Endothelial cell of umbilical vein (primary cell): ENCODE data around the gene PAPPA2. TPM values are rescaled to one million over a fixed set of nuclear protein-coding genes. Genes with fewer than 3 reads are reported as not detected.

Experiments used
- BruUV-seq: library from RNA; stranded (reverse); fragments of 400-500 nt; replicated peaks from 2 replicates; lab custom pipeline; 2021; lab: Mats Ljungman, UMichigan
- CTCF ChIA-PET: fragments of 300-600, 350-600 bp; sonication (Branson Sonifier 250); formaldehyde crosslinking; loops from one replicate; lab custom pipeline; 2021; ENCODE audit warnings: antibody characterized with exemption, inconsistent platforms; lab: Charles Lee
- POLR2A ChIA-PET: fragments of 300-600, 350-600 bp; sonication (Branson Sonifier 250); formaldehyde crosslinking; loops from one replicate; lab custom pipeline; 2021; ENCODE audit warnings: antibody characterized with exemption, inconsistent platforms; lab: Charles Lee
- DNase-seq: peaks from one replicate; pipeline ENCODE4 v3.0.0-alpha.2; 2011; ENCODE audit warnings: low read depth, low spot score
- FAIRE-seq: peaks from 2 replicates; lab custom pipeline; 2011; peaks lifted over from hg19 to GRCh38; lab: Jason Lieb, UNC
- H2AFZ ChIP-seq: 2 replicates; pipeline ENCODE4 v1.6.0; 2012; ENCODE audit warnings: low read depth, low read length, control low read depth, inconsistent platforms
- H3K27ac ChIP-seq: 2 replicates; pipeline ENCODE4 v1.5.1; 2011; ENCODE audit warnings: low read depth, mild to moderate bottlenecking, control low read depth, low read length, moderate library complexity; ENCODE audit not compliant: insufficient read depth
- H3K27me3 ChIP-seq, 2 experiments: 2 replicates each; pipeline versions ENCODE4 v1.6.0 to v1.6.1; 2011; ENCODE audit warnings: low read length in 2 of 2, mixed read lengths in 1 of 2; ENCODE audit not compliant: control insufficient read depth in 2 of 2, insufficient read depth in 2 of 2
- H3K36me3 ChIP-seq, 2 experiments: 2 replicates in 1 of 2; 3 replicates in 1 of 2; pipeline ENCODE4 v1.5.1; 2011; ENCODE audit warnings: low read length in 2 of 2, mild to moderate bottlenecking in 1 of 2, moderate library complexity in 1 of 2; ENCODE audit not compliant: control insufficient read depth in 2 of 2, insufficient read depth in 2 of 2; ENCODE audit errors: extremely low read depth in 1 of 2
- H3K4me1 ChIP-seq: 3 replicates; pipeline ENCODE4 v1.5.1; 2011; ENCODE audit warnings: mild to moderate bottlenecking, low read length; ENCODE audit not compliant: control insufficient read depth, insufficient read depth; ENCODE audit errors: extremely low read depth
- H3K4me2 ChIP-seq: 2 replicates; pipeline ENCODE4 v1.6.1; 2011; ENCODE audit warnings: low read length, control low read depth, mixed read lengths; ENCODE audit not compliant: insufficient read depth
- H3K4me3 ChIP-seq, 3 experiments: fragments of 200-600 bp in 1 of 3; sonication (generic), shearing (Covaris generic) in 1 of 3; replicated peaks in 1 of 3; 2 replicates each; pipeline ENCODE4 v1.5.1; 2011 to 2016; ENCODE audit warnings: control low read depth in 3 of 3, low read length in 3 of 3, mild to moderate bottlenecking in 2 of 3, inconsistent platforms in 1 of 3, low read depth in 1 of 3, moderate library complexity in 1 of 3; ENCODE audit not compliant: insufficient read depth in 1 of 3
- H3K79me2 ChIP-seq: 2 replicates; pipeline ENCODE4 v1.6.0; 2012; ENCODE audit warnings: low read length, inconsistent platforms; ENCODE audit not compliant: control insufficient read depth, insufficient read depth
- H3K9ac ChIP-seq: replicated peaks from 2 replicates; pipeline ENCODE3; 2011; ENCODE audit warnings: low read length, control low read depth; ENCODE audit not compliant: insufficient read depth; ENCODE audit errors: extremely low read depth
- H3K9me1 ChIP-seq: replicated peaks from 3 replicates; pipeline ENCODE4 v1.6.0; 2011; ENCODE audit warnings: mild to moderate bottlenecking, low read length; ENCODE audit not compliant: control insufficient read depth, insufficient read depth; ENCODE audit errors: extremely low read depth
- H3K9me3 ChIP-seq: replicated peaks from 2 replicates; pipeline ENCODE4 v1.5.1; 2012; ENCODE audit warnings: low read length, inconsistent platforms; ENCODE audit not compliant: control insufficient read depth, insufficient read depth
- H4K20me1 ChIP-seq: replicated peaks from 2 replicates; pipeline ENCODE3; 2011; ENCODE audit warnings: mild to moderate bottlenecking, low read length; ENCODE audit not compliant: control insufficient read depth, insufficient read depth; ENCODE audit errors: extremely low read depth
- EZH2 ChIP-seq: IDR thresholded peaks from 2 replicates; pipeline ENCODE4 v1.6.1; 2012; ENCODE audit warnings: borderline replicate concordance, low read depth, mild to moderate bottlenecking, moderate library complexity, low read length, inconsistent platforms; ENCODE audit not compliant: severe bottlenecking
- FOS ChIP-seq: IDR thresholded peaks from 2 replicates; pipeline ENCODE4 v1.6.1; 2011; ENCODE audit warnings: mild to moderate bottlenecking, low read length, moderate library complexity, borderline replicate concordance; ENCODE audit not compliant: insufficient read depth
- GATA2 ChIP-seq: IDR thresholded peaks from 2 replicates; pipeline ENCODE4 v1.7.0; 2011; ENCODE audit warnings: low read depth, mild to moderate bottlenecking, moderate library complexity, mixed read lengths, low read length; ENCODE audit not compliant: insufficient read length, insufficient read depth
- JUN ChIP-seq: IDR thresholded peaks from 2 replicates; pipeline ENCODE4 v1.6.1; 2011; ENCODE audit warnings: borderline replicate concordance, low read depth; ENCODE audit not compliant: insufficient read length, insufficient read depth
- MYC ChIP-seq: IDR thresholded peaks from one replicate; pipeline ENCODE4 v1.6.1; 2011; ENCODE audit warnings: mild to moderate bottlenecking, low read depth, low read length
- POLR2A ChIP-seq: IDR thresholded peaks from 2 replicates; pipeline ENCODE4 v1.6.1; 2012; ENCODE audit warnings: low read depth, mild to moderate bottlenecking, control low read depth, low read length
- POLR2AphosphoS5 ChIP-seq: IDR thresholded peaks from 2 replicates; pipeline ENCODE4 v1.6.1; 2012; ENCODE audit warnings: low read depth, mild to moderate bottlenecking, control low read depth, low read length, moderate library complexity; ENCODE audit not compliant: insufficient read depth
- dilution Hi-C: fragments of 300-500 bp; cut with MboI; formaldehyde crosslinking; loops from one replicate; pipeline ENCODE4 v1.15.0; 2019; ENCODE audit warnings: low sequenced_read_pairs; ENCODE audit not compliant: extremely low pct_ligation_motif_present
- intact Hi-C: fragments of 100-400 bp; cut with micrococcal nuclease; formaldehyde crosslinking; loops from one replicate; pipeline ENCODE4 v1.10.0; 2022
- polyA plus RNA-seq, 4 experiments: library from polyadenylated mRNA; depleted of rRNA in 3 of 4; stranded (reverse) in 3 of 4; unstranded in 1 of 4; fragments of >200 nt; gene quantifications; 2 replicates each; pipeline versions ENCODE4 v1.2.1 to v1.2.3, GENCODE V29; 2011 to 2012; ENCODE audit warnings: missing spikeins in 1 of 4
- total RNA-seq: library from RNA; stranded (reverse); gene quantifications from 2 replicates; pipeline ENCODE4 v1.2.3, GENCODE V29; 2021
- TF ChIP-seq, protein P1 (sequence below): IDR thresholded peaks from 2 replicates; pipeline ENCODE4 v1.6.1; 2011; ENCODE audit not compliant: insufficient read depth, insufficient read length
- TF ChIP-seq, protein P2 (sequence below), 2 donors: IDR thresholded peaks; 1 replicate in 1 of 2; 2 replicates in 1 of 2; pipeline ENCODE4 v1.5.1; 2011; ENCODE audit warnings: low read length in 2 of 2, mild to moderate bottlenecking in 2 of 2, moderate library complexity in 2 of 2, control low read depth in 1 of 2, inconsistent platforms in 1 of 2, low read depth in 1 of 2; ENCODE audit not compliant: insufficient read depth in 1 of 2; ENCODE audit errors: extremely low read depth in 1 of 2

PAPPA2 gene
- total and polyA plus RNA-seq, 2 donors (not counting 3 experiments of a cell fraction or from before 2014, with no cell fraction given) = not detected

DNA sequence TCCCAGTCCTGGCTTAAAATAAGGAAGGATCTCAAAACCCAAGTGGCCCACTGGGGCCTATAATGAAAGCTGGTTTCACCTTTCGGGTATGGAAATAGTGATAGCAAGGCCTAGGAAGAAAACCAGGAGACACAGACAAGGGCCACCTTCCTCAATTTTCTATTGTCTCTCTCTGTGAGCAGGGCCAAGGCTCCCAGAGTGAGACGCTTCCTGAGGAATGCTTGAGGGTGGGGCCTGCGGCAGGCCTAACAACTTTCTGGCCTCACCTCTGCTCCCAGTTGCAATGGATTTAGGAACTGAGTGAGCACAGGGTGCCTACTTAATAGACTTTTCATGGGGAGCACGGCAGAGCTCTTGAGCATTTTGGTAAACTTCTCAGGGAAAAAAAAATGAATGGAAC, 400.6 kb downstream of the PAPPA2 start:
- Histone ChIP-seq H3K36me3 (no peaks in the 10 kb centered on the region), H3K79me2 (no peaks in the 10 kb centered on the region), H3K27me3 (no peaks in the 10 kb centered on the region), H3K9me3 (peaks cover 2% of the 10 kb centered on the region), H3K9me1 (no peaks in the 10 kb centered on the region), H2AFZ (no peak overlapping the region), H3K27ac (no peak overlapping the region), H3K4me3 (no peak overlapping the region), H3K4me2 (no peak overlapping the region), H3K4me1 (no peaks in the 10 kb centered on the region), H3K9ac (no peak overlapping the region), H4K20me1 (no peaks in the 10 kb centered on the region)
- TF ChIP-seq GATA2 (no peak), JUN (no peak), FOS (no peak), POLR2AphosphoS5 (no peak)
- DNase-seq (no peak), FAIRE-seq (no peak)
- no TSS peak for BruUV-seq
- intact Hi-C loops = no loop called here
- dilution Hi-C loops = no loop called here
- CTCF ChIA-PET = no interaction called here
- POLR2A ChIA-PET = no interaction called here

DNA sequence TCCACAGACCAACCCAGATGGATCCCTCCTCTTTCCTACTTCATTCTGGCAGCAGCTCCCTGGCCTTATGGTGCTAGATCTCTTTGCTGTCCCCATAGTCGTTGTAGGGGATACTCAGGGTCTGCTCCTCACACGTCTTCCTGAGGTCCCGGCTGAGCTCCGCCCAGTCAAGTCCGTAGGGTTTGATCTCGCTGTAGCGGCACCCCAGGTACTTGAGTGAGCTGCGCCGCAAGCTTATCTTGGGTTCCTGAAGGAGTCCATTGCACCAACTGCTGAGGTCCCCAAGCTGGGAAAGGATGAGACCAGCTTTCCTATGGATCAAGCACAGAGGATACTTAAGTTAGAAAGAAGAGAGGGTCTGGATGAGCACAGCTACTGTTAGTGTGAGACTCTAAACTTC, 401.2 kb downstream of the PAPPA2 start:
- CTCF ChIA-PET = no interaction called here
- no peak for FAIRE-seq

More for the DNA sequence above, 401.2 kb downstream of the PAPPA2 start:
- H4K20me1 ChIP-seq = no peaks in the 10 kb centered on the region
- no peaks in the 10 kb centered on the region for H3K9me1 ChIP-seq
- H3K9ac ChIP-seq = no peak overlapping the region
- H3K4me3 ChIP-seq = no peak overlapping the region
- no peaks in the 10 kb centered on the region for H3K79me2 ChIP-seq
- POLR2A ChIA-PET = no interaction called here
- no peak for DNase-seq
- no peaks in the 10 kb centered on the region for H3K4me1 ChIP-seq
- TF ChIP-seq JUN = no peak
- no peak for TF ChIP-seq POLR2A
- TF ChIP-seq GATA2 = no peak
- TF ChIP-seq FOS = no peak
- TF ChIP-seq EZH2 = no peak
- TF ChIP-seq MYC = no peak
- TF ChIP-seq, protein P1, sequence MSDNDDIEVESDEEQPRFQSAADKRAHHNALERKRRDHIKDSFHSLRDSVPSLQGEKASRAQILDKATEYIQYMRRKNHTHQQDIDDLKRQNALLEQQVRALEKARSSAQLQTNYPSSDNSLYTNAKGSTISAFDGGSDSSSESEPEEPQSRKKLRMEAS = no peak
- TF ChIP-seq, protein P2, sequence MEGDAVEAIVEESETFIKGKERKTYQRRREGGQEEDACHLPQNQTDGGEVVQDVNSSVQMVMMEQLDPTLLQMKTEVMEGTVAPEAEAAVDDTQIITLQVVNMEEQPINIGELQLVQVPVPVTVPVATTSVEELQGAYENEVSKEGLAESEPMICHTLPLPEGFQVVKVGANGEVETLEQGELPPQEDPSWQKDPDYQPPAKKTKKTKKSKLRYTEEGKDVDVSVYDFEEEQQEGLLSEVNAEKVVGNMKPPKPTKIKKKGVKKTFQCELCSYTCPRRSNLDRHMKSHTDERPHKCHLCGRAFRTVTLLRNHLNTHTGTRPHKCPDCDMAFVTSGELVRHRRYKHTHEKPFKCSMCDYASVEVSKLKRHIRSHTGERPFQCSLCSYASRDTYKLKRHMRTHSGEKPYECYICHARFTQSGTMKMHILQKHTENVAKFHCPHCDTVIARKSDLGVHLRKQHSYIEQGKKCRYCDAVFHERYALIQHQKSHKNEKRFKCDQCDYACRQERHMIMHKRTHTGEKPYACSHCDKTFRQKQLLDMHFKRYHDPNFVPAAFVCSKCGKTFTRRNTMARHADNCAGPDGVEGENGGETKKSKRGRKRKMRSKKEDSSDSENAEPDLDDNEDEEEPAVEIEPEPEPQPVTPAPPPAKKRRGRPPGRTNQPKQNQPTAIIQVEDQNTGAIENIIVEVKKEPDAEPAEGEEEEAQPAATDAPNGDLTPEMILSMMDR (IDR thresholded peaks at IDR 0.05; ENCODE audit: extremely low read depth in 1 of 2, insufficient read depth in 1 of 2, low read depth in 1 of 2, low read length in 2 of 2) = no peak
- TF ChIP-seq POLR2AphosphoS5 = no peak
- H3K27me3 ChIP-seq = no peaks in the 10 kb centered on the region
- no peak overlapping the region for H3K4me2 ChIP-seq
- H3K9me3 ChIP-seq = peaks cover 2% of the 10 kb centered on the region
- no peaks in the 10 kb centered on the region for H3K36me3 ChIP-seq
- intact Hi-C loops = no loop called here
- BruUV-seq = no TSS peak
- dilution Hi-C loops = no loop called here
- H3K27ac ChIP-seq = no peak overlapping the region
- H2AFZ ChIP-seq = no peak overlapping the region
